Measurements from ENCODE around the gene DNM3. TPM values are rescaled to one million over a fixed set of nuclear protein-coding genes. Genes with fewer than 3 reads are reported as not detected.

DNM3 gene
- total and polyA plus RNA-seq, 2 donors (not counting 3 experiments of a cell fraction or from before 2014, with no cell fraction given), result 1.4 to 2.5 TPM

DNA sequence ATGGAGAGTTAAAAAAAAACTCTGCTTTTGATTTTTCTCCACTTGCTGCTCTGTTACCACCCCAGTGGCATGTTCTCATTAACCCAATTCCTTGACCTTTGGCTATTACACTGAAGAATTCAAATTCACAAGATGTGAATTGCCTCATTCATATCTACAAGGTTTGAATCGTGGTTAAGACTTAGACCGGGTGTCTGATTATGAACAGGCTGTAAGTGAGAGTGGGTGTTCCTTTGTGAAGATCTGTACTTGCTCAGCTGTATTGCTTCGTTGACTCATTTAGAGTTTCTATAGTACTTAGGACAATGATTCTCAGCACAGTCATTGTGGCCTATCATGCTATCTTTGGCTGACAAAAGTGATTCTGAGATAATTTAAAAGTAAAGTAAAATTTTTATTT, 36.4 kb downstream of the DNM3 start:
- Histone ChIP-seq H3K4me2 (ENCODE audit: insufficient read depth, low read length) (no peak overlapping the region), H3K4me3 (replicated peaks in 1 of 3; ENCODE audit: insufficient read depth in 1 of 3, low read depth in 1 of 3, low read length in 3 of 3) (no peak overlapping the region), H3K9me3 (replicated peaks; ENCODE audit: control insufficient read depth, insufficient read depth, low read length) (no peaks in the 10 kb centered on the region), H4K20me1 (replicated peaks; ENCODE audit: control insufficient read depth, extremely low read depth, insufficient read depth, low read length) (no peaks in the 10 kb centered on the region), H3K27me3 (ENCODE audit: control insufficient read depth in 2 of 2, insufficient read depth in 2 of 2, low read length in 2 of 2) (no peaks in the 10 kb centered on the region), H3K4me1 (ENCODE audit: control insufficient read depth, extremely low read depth, insufficient read depth, low read length) (no peaks in the 10 kb centered on the region), H3K9me1 (replicated peaks; ENCODE audit: control insufficient read depth, extremely low read depth, insufficient read depth, low read length) (no peaks in the 10 kb centered on the region), H3K36me3 (ENCODE audit: control insufficient read depth in 2 of 2, extremely low read depth in 1 of 2, insufficient read depth in 2 of 2, low read length in 2 of 2) (no peaks in the 10 kb centered on the region), H2AFZ (ENCODE audit: low read depth, low read length) (no peak overlapping the region), H3K27ac (ENCODE audit: insufficient read depth, low read depth, low read length) (no peak overlapping the region), H3K79me2 (ENCODE audit: control insufficient read depth, insufficient read depth, low read length) (no peaks in the 10 kb centered on the region), H3K9ac (replicated peaks; ENCODE audit: extremely low read depth, insufficient read depth, low read length) (no peak overlapping the region)
- POLR2A ChIA-PET, result no interaction called here
- dilution Hi-C loops (cut with MboI; ENCODE audit: extremely low pct_ligation_motif_present, low sequenced_read_pairs) (no loop called here), intact Hi-C loops (cut with micrococcal nuclease) (no loop called here)
- DNase-seq (ENCODE audit: low read depth, low spot score) (no peak), FAIRE-seq (no peak)
- BruUV-seq (replicated peaks), result no TSS peak
- CTCF ChIA-PET, result no interaction called here
- TF ChIP-seq GATA2 (IDR thresholded peaks at IDR 0.05; ENCODE audit: insufficient read depth, insufficient read length, low read depth, low read length) (no peak), POLR2A (IDR thresholded peaks at IDR 0.05; ENCODE audit: low read depth, low read length) (no peak), MYC (IDR thresholded peaks at IDR 0.05; ENCODE audit: low read depth, low read length) (no peak), EZH2 (IDR thresholded peaks at IDR 0.05; ENCODE audit: borderline replicate concordance, low read depth, low read length, severe bottlenecking) (no peak), FOS (IDR thresholded peaks at IDR 0.05; ENCODE audit: borderline replicate concordance, insufficient read depth, low read length) (no peak), JUN (IDR thresholded peaks at IDR 0.05; ENCODE audit: borderline replicate concordance, insufficient read depth, insufficient read length, low read depth) (no peak), POLR2AphosphoS5 (IDR thresholded peaks at IDR 0.05; ENCODE audit: insufficient read depth, low read depth, low read length) (no peak)
- TF ChIP-seq, protein P1, sequence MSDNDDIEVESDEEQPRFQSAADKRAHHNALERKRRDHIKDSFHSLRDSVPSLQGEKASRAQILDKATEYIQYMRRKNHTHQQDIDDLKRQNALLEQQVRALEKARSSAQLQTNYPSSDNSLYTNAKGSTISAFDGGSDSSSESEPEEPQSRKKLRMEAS (IDR thresholded peaks at IDR 0.05; ENCODE audit: insufficient read depth, insufficient read length), result no peak
- TF ChIP-seq, protein P2, sequence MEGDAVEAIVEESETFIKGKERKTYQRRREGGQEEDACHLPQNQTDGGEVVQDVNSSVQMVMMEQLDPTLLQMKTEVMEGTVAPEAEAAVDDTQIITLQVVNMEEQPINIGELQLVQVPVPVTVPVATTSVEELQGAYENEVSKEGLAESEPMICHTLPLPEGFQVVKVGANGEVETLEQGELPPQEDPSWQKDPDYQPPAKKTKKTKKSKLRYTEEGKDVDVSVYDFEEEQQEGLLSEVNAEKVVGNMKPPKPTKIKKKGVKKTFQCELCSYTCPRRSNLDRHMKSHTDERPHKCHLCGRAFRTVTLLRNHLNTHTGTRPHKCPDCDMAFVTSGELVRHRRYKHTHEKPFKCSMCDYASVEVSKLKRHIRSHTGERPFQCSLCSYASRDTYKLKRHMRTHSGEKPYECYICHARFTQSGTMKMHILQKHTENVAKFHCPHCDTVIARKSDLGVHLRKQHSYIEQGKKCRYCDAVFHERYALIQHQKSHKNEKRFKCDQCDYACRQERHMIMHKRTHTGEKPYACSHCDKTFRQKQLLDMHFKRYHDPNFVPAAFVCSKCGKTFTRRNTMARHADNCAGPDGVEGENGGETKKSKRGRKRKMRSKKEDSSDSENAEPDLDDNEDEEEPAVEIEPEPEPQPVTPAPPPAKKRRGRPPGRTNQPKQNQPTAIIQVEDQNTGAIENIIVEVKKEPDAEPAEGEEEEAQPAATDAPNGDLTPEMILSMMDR (IDR thresholded peaks at IDR 0.05; ENCODE audit: extremely low read depth in 1 of 2, insufficient read depth in 1 of 2, low read depth in 1 of 2, low read length in 2 of 2), result no peak
